ENCODE results near the gene FRMPD4.

GRCh38 chrX:12153317-12153716 is 15.0 kb downstream of the FRMPD4 start:
- TF ChIP-seq, protein P1, sequence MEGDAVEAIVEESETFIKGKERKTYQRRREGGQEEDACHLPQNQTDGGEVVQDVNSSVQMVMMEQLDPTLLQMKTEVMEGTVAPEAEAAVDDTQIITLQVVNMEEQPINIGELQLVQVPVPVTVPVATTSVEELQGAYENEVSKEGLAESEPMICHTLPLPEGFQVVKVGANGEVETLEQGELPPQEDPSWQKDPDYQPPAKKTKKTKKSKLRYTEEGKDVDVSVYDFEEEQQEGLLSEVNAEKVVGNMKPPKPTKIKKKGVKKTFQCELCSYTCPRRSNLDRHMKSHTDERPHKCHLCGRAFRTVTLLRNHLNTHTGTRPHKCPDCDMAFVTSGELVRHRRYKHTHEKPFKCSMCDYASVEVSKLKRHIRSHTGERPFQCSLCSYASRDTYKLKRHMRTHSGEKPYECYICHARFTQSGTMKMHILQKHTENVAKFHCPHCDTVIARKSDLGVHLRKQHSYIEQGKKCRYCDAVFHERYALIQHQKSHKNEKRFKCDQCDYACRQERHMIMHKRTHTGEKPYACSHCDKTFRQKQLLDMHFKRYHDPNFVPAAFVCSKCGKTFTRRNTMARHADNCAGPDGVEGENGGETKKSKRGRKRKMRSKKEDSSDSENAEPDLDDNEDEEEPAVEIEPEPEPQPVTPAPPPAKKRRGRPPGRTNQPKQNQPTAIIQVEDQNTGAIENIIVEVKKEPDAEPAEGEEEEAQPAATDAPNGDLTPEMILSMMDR (conservative IDR thresholded peaks at IDR 0.05; ENCODE audit: low read length) = no peak
- TF ChIP-seq EZH2phosphoT487 (IDR thresholded peaks at IDR 0.05; ENCODE audit: borderline replicate concordance) = no peak
